Measurements from ENCODE around the gene INSR.

- TF ChIP-seq EZH2phosphoT487 (IDR thresholded peaks at IDR 0.05; ENCODE audit: insufficient read depth, low read depth) (no peak), EZH2 (IDR thresholded peaks at IDR 0.05; ENCODE audit: insufficient read depth, poor library complexity, severe bottlenecking) (no peak)
Observed at GRCh38 chr19:7119582-7119981, 174.6 kb downstream of the INSR start.
